Inflammatory macrophage (primary cell): Measurements from ENCODE around the gene BCAS3.
A peak's percentile ranks its signal among the peaks of the same experiment; 100 is the strongest.

Experiments used
- DNase-seq, 2 donors: peaks; one replicate each; pipeline ENCODE4 v3.0.0-alpha.2; 2020 to 2022

BCAS3 gene

DNA sequence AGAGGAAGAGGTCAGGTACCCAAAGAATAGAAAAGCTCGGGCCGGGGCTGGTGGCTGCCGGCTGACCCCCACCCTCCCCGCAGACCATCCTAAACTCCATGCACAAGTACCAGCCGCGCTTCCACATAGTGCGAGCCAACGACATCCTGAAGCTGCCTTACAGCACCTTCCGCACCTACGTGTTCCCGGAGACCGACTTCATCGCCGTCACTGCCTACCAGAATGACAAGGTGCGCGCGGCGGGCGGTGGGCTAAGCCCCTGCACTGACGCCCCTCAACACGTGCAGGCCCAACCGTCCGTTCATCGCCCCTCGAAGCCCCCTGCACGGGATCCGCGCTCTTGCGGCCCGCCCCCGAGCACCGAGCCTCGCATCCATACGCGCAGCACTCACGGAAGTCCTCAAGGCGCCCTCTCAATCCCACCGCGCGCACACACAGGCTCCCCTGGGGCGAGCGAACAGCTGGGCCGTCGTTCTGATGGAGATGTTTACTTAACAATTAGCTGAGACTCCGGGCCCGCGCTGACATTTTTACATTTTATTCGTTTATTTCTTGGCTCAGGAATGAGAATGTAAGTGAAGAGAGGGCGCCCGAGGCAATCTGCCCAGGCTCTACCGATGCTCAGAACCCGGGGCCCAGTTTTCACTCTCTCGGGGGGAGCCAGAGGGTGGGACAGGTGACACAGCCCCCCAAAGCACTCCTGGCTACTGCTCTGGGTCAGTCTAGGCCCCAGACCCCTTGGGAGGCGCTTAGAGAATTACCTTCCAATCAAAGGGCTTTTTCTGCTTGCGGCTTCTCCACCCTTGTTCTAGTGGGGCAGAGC lies 725.5 kb downstream of the BCAS3 start:
- no peak for DNase-seq

DNA sequence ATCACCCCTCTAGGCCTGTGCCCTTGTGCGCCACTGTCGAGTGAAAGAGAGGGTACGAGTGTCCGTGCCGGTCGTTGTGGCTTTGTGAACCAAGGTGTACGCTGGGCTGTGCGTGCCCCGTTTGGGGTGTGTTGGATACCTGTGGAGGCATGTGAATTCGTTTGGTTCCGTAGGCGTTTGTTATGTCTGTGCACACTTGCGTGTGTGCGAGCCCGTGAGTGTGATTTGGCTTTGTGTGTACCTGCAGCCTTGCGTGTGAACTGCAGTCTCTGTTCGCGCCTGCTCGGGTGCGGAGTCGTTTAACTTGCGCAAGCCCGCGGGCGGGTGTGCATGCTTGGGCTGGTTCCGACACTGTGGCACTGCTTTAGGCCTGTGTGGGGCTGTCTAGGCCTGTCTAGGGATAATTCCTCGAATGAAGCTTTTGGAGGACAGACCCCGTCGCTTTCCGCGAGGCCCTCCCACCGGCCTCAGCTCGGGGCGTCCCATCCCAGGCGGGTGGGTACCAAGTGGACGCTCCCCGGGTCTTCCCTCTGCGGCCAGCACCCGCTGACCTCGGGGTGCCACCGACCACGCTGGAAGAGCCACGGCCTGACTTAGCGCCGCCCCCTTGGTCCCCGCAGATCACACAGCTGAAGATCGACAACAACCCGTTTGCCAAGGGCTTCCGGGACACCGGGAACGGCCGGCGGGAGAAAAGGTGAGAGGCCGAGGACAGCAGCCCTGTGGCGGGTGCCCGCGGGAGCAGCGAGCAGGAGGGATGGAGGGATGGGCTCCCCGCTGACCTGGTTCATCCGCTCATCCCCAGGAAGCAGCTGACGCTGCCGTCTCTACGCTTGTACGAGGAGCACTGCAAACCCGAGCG lies 726.4 kb downstream of the BCAS3 start:
- DNase-seq: no peak

- no peak for DNase-seq
Measured at GRCh38 chr17:61404663-61404912, 726.9 kb downstream of the BCAS3 start.

DNA sequence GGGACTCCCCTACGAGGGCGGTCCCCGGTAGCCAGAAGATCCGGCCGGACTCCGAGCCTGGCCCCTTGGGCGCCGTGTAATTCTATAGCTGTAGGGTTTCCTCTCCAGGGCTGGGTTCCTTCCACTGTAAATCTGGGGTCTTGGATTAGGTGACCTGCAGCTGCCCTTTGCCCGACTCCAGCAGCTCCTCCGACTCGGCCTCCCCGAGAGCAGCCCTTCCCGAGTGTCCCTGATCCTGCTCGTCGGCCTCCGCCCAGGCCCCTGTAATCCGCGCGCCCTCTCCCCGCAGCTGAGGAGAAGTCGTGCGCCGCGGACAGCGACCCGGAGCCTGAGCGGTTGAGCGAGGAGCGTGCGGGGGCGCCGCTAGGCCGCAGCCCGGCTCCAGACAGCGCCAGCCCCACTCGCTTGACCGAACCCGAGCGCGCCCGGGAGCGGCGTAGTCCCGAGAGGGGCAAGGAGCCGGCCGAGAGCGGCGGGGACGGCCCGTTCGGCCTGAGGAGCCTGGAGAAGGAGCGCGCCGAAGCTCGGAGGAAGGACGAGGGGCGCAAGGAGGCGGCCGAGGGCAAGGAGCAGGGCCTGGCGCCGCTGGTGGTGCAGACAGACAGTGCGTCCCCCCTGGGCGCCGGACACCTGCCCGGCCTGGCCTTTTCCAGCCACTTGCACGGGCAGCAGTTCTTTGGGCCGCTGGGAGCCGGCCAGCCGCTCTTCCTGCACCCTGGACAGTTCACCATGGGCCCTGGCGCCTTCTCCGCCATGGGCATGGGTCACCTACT lies 727.4 kb downstream of the BCAS3 start:
- DNase-seq: no peak

GRCh38 chr17:61405686-61406536 lies 728.3 kb downstream of the BCAS3 start:
- DNase-seq: no peak

DNA sequence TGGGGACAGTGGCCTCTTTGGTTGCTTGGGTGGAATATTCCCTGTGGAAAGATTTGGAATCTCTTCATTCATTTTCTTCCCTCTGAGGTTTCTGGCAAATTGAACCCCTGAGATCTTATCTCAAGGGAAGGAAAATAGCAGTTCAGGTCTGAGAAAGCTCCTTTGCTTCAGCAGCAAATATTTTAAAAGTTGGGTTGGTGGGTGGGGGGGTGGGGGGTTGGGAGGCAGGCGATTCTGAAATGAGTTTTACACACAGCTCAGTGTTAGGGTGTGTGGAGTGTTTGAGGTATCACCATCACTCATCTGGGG lies 728.8 kb downstream of the BCAS3 start:
- no peak for DNase-seq

DNA sequence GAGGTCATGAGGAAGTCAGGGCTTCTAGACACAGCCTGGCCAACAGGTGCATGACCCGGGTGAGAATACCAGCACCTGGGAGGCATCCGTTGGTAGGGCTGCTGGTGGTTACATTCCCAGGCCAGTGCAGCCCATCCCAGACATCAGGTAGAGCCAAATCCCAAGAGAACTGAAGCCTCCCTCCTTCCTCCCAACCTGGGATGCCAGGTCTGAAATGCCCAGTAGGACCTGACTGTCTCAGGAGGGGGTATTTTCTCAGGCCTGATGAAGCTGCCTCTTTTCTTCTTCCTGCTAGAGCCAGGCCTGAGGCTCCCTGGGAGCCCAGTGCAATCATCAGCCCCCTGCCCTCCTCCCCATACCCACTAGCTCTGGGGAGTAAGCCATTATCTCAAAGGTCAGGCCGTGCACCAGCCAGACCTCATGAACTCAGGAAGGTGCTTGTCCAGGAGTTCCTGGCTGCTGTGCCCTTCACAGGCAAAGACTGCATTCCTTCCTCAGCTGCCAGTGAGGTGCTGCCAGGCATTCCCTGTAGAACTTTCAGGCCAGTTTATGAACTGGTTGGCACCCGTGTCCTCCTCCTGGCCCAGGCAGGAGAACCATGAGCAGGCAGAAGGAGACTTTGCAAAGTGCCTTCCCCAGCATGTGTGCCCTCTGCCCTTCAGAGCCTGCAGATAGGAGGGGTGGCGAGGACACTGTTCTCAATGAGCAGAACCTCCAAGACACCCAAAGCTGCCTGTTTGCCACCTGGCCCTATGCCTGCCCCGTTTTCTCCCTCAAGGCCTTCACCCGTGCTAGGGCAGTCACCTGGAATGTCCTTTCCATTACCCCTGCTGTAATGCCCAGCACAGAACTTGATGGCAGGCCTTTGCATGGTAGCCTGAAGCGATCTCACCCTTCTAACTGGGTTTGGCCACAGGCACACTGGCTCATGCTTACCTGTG lies 729.6 kb downstream of the BCAS3 start:
- DNase-seq: no peak

GRCh38 chr17:61408151-61409041 lies 730.7 kb downstream of the BCAS3 start:
- no peak for DNase-seq

DNA sequence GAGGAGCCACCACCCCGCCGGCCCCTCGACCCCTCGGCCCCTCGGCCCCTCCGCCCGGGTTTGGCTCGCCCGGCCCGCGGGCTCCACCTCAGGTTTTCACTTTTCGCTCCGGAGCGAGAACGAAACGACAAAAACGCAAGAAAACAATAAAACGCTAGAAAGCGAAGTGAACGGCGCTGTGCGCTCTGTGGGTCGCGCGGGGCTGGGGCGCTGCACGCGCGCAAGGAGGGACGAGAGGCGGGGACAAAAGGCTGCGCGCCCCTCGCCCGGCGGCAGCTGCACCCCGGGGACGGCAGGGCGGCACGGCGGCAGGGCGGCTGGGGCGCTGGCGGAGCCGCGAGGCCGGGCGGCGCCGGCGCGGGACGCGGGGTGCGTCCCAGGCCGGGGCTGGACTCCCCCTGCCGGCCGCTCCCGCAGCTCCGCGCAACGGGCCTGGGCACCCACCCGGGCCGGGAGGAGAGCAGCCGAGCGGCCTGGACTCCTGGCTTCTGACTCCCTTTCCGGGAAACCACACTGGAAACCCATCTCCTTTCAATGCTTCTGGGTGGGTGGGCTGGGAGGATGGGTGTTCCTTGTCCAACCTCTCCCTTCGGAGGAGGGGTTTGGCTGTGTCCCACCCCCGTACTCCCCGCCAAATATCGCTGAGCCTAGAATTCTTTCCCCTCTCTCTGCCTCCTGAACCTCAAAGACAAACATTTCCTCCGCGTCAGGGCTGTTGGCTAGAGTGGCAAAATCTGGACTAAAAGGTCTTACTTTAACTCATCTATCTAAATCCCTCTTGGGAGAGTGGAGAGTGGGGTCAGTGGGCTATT lies 731.9 kb downstream of the BCAS3 start:
- DNase-seq: peak; percentile 27 to 55

GRCh38 chr17:61410141-61411010 lies 732.7 kb downstream of the BCAS3 start:
- peak; percentile 36 to 45 for DNase-seq

DNA sequence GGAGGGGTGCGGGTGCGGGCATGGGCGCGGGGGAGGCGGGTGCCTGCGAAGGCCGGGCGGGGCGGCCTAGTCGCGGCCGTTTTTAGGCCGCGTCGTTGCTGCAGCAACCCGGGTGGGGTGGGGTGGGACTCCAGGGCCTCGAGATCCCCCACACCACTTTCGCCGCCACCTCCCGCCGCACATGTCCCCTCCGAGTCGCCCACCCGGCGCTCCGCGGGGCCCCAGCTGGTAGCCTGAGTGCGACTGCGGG lies 733.3 kb downstream of the BCAS3 start:
- DNase-seq: no peak

GRCh38 chr17:61411261-61412142 lies 733.9 kb downstream of the BCAS3 start:
- DNase-seq: peak in 1 of 2 donors; percentile 26

- DNase-seq: peak; percentile 71 to 76
Measured at GRCh38 chr17:61412143-61412859, 734.6 kb downstream of the BCAS3 start.

DNA sequence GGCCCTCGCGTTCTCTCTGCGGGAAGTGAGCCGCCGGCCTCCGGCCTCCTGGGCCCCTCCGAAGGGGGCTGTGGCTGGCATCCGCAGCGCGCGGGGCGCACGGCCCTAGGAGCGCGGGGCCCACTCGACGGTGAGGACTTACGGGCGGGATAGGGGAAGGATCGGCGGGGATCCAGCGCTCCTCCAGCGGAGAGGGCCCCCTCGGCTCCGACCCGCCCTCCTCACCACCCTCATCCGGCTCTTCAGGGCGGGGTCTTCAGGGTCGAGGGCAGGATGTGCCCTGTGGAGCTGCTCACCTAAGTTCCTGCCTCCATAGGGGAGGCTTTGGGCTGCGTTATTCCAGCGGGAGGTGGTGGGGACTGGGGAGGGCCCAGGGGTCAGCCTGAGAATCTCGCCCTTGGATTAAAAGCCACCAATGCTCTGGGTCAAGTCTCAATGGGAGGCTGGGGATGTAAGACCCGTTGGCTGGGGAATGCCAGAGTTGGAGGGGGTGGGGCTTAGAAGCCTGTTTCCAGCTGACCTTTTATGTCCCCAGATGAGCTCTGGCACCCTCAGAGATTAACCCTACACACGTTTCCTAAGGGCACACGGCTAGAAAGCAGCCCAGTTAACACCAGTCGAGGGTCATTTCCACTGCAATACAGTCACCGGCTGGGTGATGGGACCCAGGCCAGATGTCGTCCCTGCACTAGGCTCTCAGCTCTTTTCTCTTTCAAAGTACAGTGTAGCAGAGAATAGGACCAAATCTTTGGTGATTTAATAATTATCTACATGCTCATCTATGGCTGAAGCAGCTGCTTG lies 735.4 kb downstream of the BCAS3 start:
- DNase-seq: no peak

- DNase-seq: no peak
Measured at GRCh38 chr17:61413661-61414126, 736.0 kb downstream of the BCAS3 start.
